GM18517 (cell line): ENCODE measurements around the gene PARVA.

ENCODE experiments used
- ATAC-seq: cut with Tn5 transposase; IDR thresholded peaks from one replicate; pipeline ENCODE4 v1.9.1; 2021; ENCODE audit warnings: mild to moderate bottlenecking, moderate library complexity; ENCODE audit not compliant: unreplicated experiment

The PARVA gene

GRCh38 chr11:12456651-12457579 is 79.5 kb downstream of the PARVA start:
- no peak for ATAC-seq

GRCh38 chr11:12458042-12458441 is 80.7 kb downstream of the PARVA start:
- no peak for ATAC-seq

GRCh38 chr11:12459374-12459773 is 82.0 kb downstream of the PARVA start:
- ATAC-seq = no peak

GRCh38 chr11:12459865-12460444 is 82.6 kb downstream of the PARVA start:
- no peak for ATAC-seq

DNA sequence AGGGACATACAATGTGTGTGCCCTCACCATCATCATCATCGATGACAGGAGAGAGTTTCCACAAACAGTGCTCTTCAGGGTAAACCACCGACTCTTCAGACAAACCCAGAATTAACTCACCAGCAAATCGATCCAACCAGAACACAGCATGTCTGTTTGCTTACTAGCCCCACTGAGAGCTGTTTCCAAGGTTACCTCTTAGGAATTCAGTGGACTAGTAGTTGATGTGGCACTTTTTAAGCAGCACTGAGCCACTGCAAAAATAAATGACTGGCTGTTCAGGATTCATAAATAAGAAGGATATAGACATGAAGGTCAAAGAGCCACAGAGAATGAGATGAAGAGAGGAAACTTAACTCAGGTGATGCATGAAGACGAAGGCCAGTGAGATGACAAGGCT is 83.1 kb downstream of the PARVA start:
- no peak for ATAC-seq

DNA sequence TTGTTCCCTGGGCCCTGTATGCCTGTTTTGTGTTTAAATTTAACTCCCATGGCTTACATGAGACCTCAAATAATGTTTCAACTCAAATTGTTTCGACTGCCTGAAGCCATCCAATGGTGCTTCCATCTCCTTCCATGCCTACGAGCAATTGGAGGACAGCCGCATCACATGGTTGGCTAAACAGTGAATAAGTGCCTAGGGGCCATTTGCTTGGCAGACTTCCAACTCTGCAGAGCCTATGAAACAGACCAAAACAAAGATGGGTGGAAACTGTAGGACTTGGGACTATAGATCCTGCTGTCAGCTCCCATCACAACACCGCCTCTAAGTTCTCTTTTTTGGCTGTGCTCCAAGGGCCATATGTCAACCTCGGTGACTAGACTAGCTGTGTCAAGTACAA is 84.1 kb downstream of the PARVA start:
- ATAC-seq = no peak

DNA sequence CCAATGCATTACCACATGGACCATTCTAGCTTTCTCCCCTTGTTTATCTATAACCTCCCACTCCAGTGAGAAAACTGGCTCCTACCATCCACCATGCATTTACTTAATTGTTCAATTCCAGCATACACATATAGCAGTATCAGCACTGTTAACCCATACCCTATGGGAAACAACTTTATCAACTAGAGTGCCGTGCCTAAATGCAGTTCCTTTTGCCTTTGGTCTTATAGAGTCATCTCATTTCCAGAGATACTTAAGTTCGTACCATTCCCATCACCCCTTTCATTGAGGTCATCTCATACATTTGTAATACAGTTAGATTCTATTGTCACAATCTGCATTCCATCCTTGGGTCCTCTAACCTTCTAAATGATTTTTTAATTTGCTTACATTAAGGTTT is 86.9 kb downstream of the PARVA start:
- no peak for ATAC-seq

DNA sequence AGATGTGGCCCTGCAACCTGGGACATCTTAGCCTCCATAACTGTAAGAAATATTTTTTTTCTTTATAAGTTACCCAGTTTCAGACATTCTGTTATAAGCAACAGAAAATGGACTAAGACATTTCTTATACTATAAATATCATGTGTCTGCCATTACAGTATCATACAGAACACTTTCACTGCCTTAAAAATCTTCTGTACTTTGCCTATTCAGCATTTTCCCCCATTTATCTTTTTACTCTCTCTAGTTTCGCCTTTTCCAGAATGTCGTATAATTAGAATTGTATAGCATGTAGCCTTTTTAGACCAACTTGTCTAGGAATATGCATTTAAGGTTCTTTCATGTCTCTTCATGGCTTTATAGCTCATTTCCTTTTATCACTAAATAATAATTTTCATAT is 88.0 kb downstream of the PARVA start:
- no peak for ATAC-seq

DNA sequence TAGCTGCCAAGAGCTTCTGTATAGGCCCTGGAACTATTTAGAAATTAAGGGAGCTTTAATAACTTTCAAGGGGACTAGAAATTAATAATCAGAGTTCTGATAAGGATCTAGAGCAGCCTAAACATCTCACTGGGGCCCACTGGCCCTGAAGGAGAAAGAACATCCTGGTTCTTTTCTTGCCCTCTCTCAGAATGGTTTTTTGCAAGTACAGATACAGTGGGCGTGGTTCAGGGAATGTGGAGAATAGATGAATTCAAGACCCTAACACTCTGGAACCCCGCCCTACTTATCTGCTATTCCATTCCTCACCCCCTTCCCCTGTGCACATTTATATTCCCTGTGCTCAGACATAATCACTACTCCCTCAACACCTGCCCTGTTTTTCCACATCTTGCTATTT is 90.2 kb downstream of the PARVA start:
- ATAC-seq = no peak

GRCh38 chr11:12469451-12469850 is 92.1 kb downstream of the PARVA start:
- ATAC-seq = no peak

DNA sequence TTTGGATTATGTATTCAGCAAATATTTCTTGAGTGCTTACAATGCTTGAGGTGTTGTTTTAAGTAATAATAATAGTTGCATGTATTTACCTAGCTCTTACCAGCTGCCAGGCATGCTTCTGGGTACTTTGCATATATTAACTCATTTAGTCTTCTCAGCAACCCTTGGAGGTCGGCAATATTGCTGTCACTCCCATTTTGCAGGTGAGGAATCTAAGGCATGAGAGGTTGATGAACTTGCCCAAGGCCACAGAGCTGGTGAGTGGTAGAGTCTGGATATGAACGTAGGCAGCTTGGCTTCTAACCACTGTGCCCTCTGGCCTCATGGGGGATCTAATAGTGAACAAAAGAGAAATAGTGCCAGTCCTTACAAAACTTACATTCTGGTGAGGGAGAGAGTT is 92.9 kb downstream of the PARVA start:
- ATAC-seq = no peak

DNA sequence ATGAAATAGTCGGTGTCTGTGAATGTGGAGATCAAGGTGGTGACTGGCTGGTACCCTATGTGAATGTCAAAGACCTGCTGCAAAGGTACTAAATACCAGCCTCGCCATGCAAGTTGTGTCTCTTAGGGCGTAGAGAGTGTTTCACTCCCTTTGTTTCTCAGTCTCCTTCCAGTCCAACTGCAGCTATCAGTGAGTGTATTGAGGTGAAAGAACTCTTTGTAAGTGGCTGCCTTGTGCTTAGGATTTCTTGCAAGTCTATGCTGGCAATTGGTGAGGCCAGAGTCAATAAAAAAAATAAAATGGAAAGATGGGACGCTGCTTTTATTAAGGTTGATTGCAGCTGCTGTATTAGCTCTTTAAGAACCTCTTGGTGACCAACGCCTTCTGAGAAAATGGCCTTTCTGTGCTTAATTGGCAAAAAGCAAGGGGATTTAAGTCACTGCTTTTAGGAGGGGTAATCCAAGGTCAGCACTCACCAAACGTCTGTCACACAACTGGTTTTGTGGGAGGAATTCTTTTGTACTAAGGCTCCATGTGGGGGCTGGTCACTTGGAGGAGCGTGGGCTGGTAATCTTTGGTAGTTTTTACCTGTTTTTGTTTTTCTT is 95.1 kb downstream of the PARVA start:
- ATAC-seq = no peak

DNA sequence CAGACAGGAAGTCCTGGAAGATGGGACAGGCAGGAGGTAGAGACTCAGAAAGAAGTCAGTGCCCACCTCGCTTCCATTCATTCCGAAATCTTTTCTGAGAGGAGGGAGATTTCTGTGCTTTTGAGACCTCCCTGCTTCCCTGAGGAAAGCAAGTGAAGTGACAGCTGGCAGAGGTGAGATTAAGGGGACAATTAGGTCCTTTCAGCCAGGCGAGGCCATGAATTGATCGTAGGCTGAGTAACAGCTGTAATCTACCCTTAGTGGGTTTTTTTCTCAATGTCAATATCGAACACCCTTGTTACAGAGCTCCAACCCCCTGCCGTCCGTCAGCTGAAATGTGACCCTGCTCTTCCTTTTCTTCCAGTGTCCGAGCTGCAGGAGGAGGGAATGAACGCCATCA is 96.0 kb downstream of the PARVA start:
- ATAC-seq = no peak

DNA sequence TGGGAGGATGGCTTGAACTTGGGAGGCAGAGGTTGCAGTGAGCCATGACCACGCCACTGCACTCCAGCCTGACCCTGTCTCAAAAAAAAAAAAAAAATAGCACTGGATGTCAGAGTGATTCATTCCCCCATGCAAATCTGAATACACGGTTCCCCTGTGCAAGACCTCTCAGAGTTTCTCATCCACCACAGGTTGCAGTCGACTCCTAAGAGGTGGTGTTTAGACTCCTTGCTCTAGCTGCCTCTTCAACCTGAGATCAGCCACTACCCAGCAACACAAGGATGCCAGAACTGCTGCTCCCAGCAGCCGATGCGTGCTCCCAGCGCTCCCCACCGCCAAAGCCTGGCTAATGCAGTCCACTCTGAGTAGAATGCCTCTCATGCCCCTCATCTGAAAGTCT is 97.5 kb downstream of the PARVA start:
- no peak for ATAC-seq

DNA sequence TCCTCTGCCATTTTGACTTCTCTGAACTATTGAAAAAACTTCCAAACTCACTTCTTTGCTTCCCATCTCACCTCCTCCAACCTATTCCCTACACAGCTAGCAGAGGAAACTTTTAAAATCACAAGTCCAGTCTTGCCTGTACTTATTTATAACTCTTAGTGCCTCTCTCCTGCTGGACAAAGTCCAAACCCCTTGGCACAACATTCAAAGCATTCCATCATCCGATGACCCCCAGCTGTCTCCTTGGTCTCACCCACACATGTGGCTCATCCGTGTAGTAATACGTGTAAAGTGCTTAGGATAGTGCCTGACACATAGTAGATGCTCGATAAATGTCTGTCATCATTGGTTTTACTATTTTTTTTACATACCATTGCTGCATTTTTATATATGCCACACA is 101.4 kb downstream of the PARVA start:
- ATAC-seq = no peak

DNA sequence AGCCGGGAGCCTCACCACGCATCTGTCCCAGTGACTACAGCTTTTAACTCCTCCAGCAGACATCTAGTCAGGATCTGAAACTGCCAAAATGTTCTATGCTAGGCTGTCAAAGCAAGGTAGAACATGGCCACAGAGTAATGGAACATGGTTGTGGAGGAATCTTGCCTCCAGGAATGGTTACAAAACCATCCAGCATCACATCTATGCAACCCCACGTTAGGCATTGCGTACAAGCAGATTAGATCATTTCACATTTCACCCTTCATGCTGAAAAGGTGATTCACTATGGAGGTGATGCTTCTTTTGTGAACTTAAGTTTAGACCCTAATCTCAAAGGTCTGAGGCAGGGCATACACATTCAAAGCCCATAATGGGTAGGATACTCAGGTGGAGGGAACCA is 103.0 kb downstream of the PARVA start:
- no peak for ATAC-seq

DNA sequence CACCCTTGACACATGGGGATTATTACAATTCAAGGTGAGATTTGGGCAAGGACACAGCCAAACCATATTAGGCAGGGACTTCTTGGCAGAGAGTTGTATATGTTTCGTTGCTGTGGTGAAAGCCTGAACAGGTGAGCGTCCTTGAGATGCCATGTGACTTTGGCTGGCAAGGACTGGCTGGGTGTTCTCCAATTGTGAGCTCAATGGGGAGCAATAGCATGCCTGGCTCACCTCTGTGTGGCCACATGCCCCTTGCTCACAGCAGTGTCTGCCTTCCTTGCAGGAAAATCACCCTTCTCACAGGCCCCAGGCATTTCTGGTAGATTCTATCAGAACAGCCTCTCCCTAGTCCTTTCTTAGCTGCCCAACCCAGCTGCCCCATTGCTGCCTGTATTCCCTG is 105.5 kb downstream of the PARVA start:
- no peak for ATAC-seq

DNA sequence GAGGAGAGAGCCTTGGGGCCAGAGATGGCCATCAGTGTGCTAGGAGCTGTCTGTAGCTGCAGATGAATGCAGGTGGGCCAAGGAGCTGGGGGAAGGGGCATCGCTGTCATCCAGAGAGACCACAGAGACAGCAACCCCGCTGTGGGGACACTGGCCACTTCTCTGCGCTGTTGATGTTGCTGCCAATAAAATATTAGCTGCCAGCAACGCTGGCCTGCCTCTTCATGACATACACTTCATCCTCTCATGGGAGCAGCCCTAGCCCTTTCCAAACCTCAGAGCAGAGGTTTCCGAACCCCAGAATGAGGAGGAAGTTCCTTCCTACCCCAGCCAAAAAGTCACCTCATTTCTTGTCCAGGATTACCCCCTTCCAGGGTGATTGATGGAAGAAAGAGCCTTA is 106.2 kb downstream of the PARVA start:
- ATAC-seq = no peak

DNA sequence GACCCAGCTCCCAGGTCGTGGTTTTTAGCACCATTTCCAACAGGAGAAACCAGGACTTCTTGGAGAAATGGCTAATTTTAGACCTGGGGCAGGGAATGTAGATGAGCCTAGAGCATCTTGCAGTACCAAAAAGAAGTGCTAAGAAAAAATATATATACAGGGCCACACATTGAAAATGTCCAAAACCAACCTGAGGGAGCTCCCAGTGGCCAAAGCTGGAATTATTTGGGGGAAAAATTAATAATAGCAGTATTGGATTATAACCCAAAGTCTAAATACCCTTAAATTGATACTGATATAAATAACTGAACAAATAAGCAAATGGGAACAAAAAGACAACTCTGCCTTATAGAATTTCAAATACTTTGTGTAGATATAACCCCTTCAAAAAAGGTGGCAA is 108.0 kb downstream of the PARVA start:
- ATAC-seq = no peak

DNA sequence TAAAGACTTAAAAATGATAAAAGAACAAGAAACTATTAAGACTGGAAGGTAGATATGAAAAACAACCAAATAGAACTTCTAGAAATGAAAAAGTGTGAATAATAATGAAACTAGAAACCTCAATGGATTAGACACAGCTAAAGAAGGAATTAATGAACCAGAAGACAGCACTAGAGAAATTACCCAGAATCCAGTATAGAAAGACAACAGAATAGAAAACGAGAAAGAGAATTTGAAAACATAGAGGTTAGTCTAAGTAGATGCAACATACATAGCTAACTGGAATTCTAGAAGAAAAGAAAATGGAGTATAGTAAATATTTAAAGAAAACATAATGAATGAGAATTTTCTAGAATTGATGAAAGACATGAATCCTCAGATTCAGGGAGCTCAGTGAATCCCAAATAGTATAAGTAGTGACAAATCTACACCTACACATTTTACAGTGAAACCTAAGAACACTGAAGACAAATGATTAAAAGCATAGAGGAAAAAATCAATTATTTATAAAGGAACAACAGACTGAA is 111.9 kb downstream of the PARVA start:
- no peak for ATAC-seq

- ATAC-seq = no peak
These were observed 117.3 kb downstream of the PARVA start for GRCh38 chr11:12494699-12495098.
